GM12878 (cell line): ENCODE results near the gene SLAMF8. TPM values are rescaled to one million over a fixed set of nuclear protein-coding genes. Genes with fewer than 3 reads are reported as not detected.

Experiments used
- ATAC-seq: fragments of 200-7000 bp; cut with Tn5 transposase; 3 replicates; pipeline ENCODE4 v1.9.1; 2020; ENCODE audit warnings: mild to moderate bottlenecking, moderate library complexity
- BruUV-seq: library from RNA; stranded (reverse); fragments of 400-500 nt; replicated peaks from 2 replicates; lab custom pipeline; 2021; lab: Mats Ljungman, UMichigan
- CTCF ChIA-PET: fragments of 300-600 bp; sonication (Branson Sonifier 250); formaldehyde crosslinking; extraction: SDS; loops from one replicate; lab custom pipeline; 2021; ENCODE audit warnings: inconsistent platforms; lab: Yijun Ruan, JAX
- POLR2A ChIA-PET: fragments of 350-600 bp; formaldehyde crosslinking; extraction: SDS; loops from one replicate; lab custom pipeline; 2021; ENCODE audit warnings: inconsistent platforms; lab: Charles Lee
- RAD21 ChIA-PET: fragments of 300-600 bp; sonication (Branson Sonifier 250); formaldehyde crosslinking; loops from one replicate; lab custom pipeline; 2023; ENCODE audit warnings: antibody characterized with exemption; ENCODE audit not compliant: unreplicated experiment; lab: Charles Lee
- SMC1A ChIA-PET: fragments of 300-600 bp; sonication (Branson Sonifier 250); formaldehyde crosslinking; loops from one replicate; lab custom pipeline; 2023; ENCODE audit not compliant: unreplicated experiment, uncharacterized antibody; lab: Charles Lee
- DNase-seq: peaks from one replicate; pipeline ENCODE4 v3.0.0-alpha.2; 2011; ENCODE audit warnings: low read depth, low spot score
- FAIRE-seq: peaks from 3 replicates; lab custom pipeline; 2011; peaks lifted over from hg19 to GRCh38; lab: Jason Lieb, UNC
- H2AFZ ChIP-seq: 2 replicates; pipeline ENCODE4 v1.6.0; 2011; ENCODE audit warnings: low read depth, low read length, control low read depth; ENCODE audit not compliant: control insufficient read depth
- H3K27ac ChIP-seq: 2 replicates; pipeline ENCODE4 v1.5.1; 2011; ENCODE audit warnings: control low read depth; ENCODE audit not compliant: control insufficient read depth, insufficient read depth
- H3K27me3 ChIP-seq, 2 experiments: replicated peaks in 1 of 2; 2 replicates each; pipeline versions ENCODE4 v1.6.0 to v1.6.1; 2011; ENCODE audit warnings: low read length in 1 of 2; ENCODE audit not compliant: control insufficient read depth in 2 of 2, insufficient read depth in 2 of 2
- H3K36me3 ChIP-seq, 2 experiments: 2 replicates each; pipeline ENCODE4 v1.5.1; 2011; ENCODE audit warnings: low read length in 1 of 2; ENCODE audit not compliant: control insufficient read depth in 2 of 2, insufficient read depth in 2 of 2
- H3K4me1 ChIP-seq: 2 replicates; pipeline ENCODE4 v1.6.1; 2011; ENCODE audit warnings: mild to moderate bottlenecking, low read length, moderate library complexity, mixed read lengths; ENCODE audit not compliant: control insufficient read depth, insufficient read depth
- H3K4me2 ChIP-seq: 2 replicates; pipeline ENCODE4 v1.6.0; 2011; ENCODE audit warnings: control low read depth; ENCODE audit not compliant: control insufficient read depth, insufficient read depth
- H3K4me3 ChIP-seq: fragments of 200-600 bp; sonication (generic); 2 replicates; pipeline ENCODE4 v1.5.1; 2016
- H3K79me2 ChIP-seq: 2 replicates; pipeline ENCODE4 v1.6.0; 2011; ENCODE audit warnings: low read length; ENCODE audit not compliant: control insufficient read depth, insufficient read depth
- H3K9ac ChIP-seq: 2 replicates; pipeline ENCODE4 v1.8.0; 2011; ENCODE audit warnings: low read length, control low read depth, mixed read lengths; ENCODE audit not compliant: control insufficient read depth, insufficient read depth
- H3K9me3 ChIP-seq: replicated peaks from 3 replicates; pipeline ENCODE4 v1.5.1; 2011; ENCODE audit warnings: mild to moderate bottlenecking, low read length; ENCODE audit not compliant: control insufficient read depth, insufficient read depth
- H4K20me1 ChIP-seq: 2 replicates; pipeline ENCODE4 v1.6.0; 2011; ENCODE audit not compliant: control insufficient read depth, insufficient read depth
- CREM ChIP-seq: IDR thresholded peaks from 2 replicates; pipeline ENCODE4 v1.6.1; 2014; ENCODE audit warnings: antibody characterized with exemption, low read depth
- HDGF ChIP-seq: fragments of 450-650 bp; IDR thresholded peaks from 2 replicates; pipeline ENCODE4 v1.6.1; 2016; ENCODE audit warnings: antibody characterized with exemption
- LARP7 ChIP-seq: fragments of 450-650 bp; IDR thresholded peaks from 2 replicates; pipeline ENCODE4 v1.6.1; 2017; ENCODE audit warnings: mild to moderate bottlenecking
- TCF12 ChIP-seq: IDR thresholded peaks from 2 replicates; pipeline ENCODE4 v1.6.1; 2011; ENCODE audit warnings: low read depth, mild to moderate bottlenecking, low read length
- ZBED1 ChIP-seq: IDR thresholded peaks from 2 replicates; pipeline ENCODE4 v1.6.1; 2016; ENCODE audit warnings: borderline replicate concordance
- ZNF274 ChIP-seq: IDR thresholded peaks from one replicate; pipeline ENCODE4 v1.8.0; 2011; ENCODE audit not compliant: insufficient read length, insufficient read depth
- WGBS: methylation state at CpG from one replicate; pipeline ENCODE4 v1.1.6; 2016; ENCODE audit warnings: low lambda C conversion rate; ENCODE audit not compliant: insufficient replicate concordance, insufficient coverage; ENCODE audit errors: missing lambda C conversion rate; 5-methylcytosine and 5-hydroxymethylcytosine counted together
- in situ Hi-C: fragments of 300-500 bp; cut with MboI; formaldehyde crosslinking; loops from 9 replicates; pipeline ENCODE4 v1.14.3; 2018; ENCODE audit warnings: mixed read lengths
- intact Hi-C: fragments of 100-400 bp; cut with micrococcal nuclease; formaldehyde crosslinking; loops from one replicate; pipeline ENCODE4 v1.14.2; 2022; ENCODE audit not compliant: unreplicated experiment
- polyA plus RNA-seq, 11 experiments: library from polyadenylated mRNA; depleted of rRNA in 4 of 11; unstranded in 6 of 11; stranded (reverse) in 5 of 11; fragments of >200 nt; fragmentation: Nextera tagmentation in 4 of 11; fragmentation: Illumina TruSeq in 1 of 11; extraction: Ambion mirVana in 4 of 11; extraction: Trizol in 1 of 11; gene quantifications; 1 replicate in 1 of 11; 2 replicates in 10 of 11; pipeline versions ENCODE4 v1.2.1 to v1.2.3, GENCODE V29; 2011 to 2016; ENCODE audit warnings: inconsistent platforms in 2 of 11, missing spikeins in 2 of 11, low read depth in 1 of 11
- total RNA-seq, 4 experiments: library from RNA; depleted of rRNA in 3 of 4; stranded (reverse); fragments of >200 nt in 3 of 4; fragmentation: Illumina TruSeq in 1 of 4; extraction: Trizol in 1 of 4; gene quantifications; 2 replicates each; pipeline versions ENCODE4 v1.2.1 to v1.2.3, GENCODE V29; 2013 to 2021
- TF ChIP-seq, protein P1 (sequence below): IDR thresholded peaks from 2 replicates; pipeline ENCODE4 v1.6.1; 2012; ENCODE audit warnings: low read depth, low read length, improper control_type of control experiment
- TF ChIP-seq, protein P2 (sequence below): fragments of 150-350 bp; IDR thresholded peaks from 2 replicates; pipeline ENCODE4 v1.6.1; 2016; ENCODE audit warnings: low read depth, low read length
- TF ChIP-seq, protein P3 (sequence below): fragments of 450-650 bp; IDR thresholded peaks from 2 replicates; pipeline ENCODE4 v1.6.1; 2016; ENCODE audit warnings: mild to moderate bottlenecking

SLAMF8 gene
- total and polyA plus RNA-seq, 10 of the 15 experiments (the other 5 are each of a cell fraction or from before 2014, with no cell fraction given), result 0.04 to 0.69 (median 0.10) TPM; not detected in 3

DNA sequence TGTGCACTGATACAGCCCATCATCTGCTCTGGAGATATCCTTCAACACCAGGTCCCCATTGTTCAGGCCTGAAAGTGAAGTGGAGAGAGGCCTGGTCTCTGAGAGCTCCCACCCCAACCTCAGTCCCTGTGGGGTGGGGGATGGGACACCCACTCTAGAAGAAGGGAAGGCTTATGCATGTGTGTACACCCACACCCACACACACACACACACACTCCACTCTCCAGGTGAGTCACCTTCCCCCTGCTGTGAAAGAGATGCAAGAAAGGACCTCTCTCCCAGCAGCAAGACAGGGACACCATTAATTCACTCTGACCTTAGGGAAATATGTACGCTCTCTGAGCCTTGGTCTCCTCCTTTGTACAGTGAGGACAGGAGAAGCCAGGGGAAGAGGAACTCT lies 29.9 kb downstream of the SLAMF8 start:
- RAD21 ChIA-PET, result no interaction called here
- no peak for FAIRE-seq

DNA sequence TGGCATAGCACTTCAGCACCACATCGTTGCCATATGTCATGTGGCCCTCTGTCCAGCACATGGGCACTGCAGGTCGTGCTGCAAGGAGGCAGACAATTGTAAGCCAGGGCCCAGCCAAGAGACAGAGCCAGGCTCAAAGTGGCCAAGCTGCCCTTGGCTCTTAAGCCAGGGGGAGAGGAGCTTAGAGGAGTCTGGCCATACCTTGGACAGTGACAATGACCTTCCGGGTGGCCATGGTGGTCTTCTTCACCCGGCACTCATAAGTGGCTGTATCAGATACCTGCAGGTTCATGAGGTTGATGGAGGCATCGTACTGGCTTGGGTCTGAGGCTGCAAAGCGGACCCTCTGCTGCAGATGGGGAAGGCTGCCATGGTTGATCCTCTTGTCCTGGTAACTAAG lies 31.2 kb downstream of the SLAMF8 start:
- CTCF ChIA-PET, result interaction anchor here (0.6 kb wide), 1 partner anchor 49 kb away, joined by 4 read pairs; no protein-coding TSS in a partner anchor
- TF ChIP-seq, protein P1, sequence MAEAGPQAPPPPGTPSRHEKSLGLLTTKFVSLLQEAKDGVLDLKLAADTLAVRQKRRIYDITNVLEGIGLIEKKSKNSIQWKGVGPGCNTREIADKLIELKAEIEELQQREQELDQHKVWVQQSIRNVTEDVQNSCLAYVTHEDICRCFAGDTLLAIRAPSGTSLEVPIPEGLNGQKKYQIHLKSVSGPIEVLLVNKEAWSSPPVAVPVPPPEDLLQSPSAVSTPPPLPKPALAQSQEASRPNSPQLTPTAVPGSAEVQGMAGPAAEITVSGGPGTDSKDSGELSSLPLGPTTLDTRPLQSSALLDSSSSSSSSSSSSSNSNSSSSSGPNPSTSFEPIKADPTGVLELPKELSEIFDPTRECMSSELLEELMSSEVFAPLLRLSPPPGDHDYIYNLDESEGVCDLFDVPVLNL, result no peak
- no peak for TF ChIP-seq ZBED1
- TF ChIP-seq, protein P2, sequence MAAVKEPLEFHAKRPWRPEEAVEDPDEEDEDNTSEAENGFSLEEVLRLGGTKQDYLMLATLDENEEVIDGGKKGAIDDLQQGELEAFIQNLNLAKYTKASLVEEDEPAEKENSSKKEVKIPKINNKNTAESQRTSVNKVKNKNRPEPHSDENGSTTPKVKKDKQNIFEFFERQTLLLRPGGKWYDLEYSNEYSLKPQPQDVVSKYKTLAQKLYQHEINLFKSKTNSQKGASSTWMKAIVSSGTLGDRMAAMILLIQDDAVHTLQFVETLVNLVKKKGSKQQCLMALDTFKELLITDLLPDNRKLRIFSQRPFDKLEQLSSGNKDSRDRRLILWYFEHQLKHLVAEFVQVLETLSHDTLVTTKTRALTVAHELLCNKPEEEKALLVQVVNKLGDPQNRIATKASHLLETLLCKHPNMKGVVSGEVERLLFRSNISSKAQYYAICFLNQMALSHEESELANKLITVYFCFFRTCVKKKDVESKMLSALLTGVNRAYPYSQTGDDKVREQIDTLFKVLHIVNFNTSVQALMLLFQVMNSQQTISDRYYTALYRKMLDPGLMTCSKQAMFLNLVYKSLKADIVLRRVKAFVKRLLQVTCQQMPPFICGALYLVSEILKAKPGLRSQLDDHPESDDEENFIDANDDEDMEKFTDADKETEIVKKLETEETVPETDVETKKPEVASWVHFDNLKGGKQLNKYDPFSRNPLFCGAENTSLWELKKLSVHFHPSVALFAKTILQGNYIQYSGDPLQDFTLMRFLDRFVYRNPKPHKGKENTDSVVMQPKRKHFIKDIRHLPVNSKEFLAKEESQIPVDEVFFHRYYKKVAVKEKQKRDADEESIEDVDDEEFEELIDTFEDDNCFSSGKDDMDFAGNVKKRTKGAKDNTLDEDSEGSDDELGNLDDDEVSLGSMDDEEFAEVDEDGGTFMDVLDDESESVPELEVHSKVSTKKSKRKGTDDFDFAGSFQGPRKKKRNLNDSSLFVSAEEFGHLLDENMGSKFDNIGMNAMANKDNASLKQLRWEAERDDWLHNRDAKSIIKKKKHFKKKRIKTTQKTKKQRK, result no peak
- TF ChIP-seq LARP7, result no peak
- RAD21 ChIA-PET, result no interaction called here
- no peak overlapping the region for H3K27ac ChIP-seq
- WGBS, result 22% methylated on average over 6 of the region's 6 CpGs
- H3K4me2 ChIP-seq, result no peak overlapping the region
- no peak overlapping the region for H3K9ac ChIP-seq
- no peak overlapping the region for H2AFZ ChIP-seq
- POLR2A ChIA-PET, result no interaction called here
- H3K4me1 ChIP-seq, result no peaks in the 10 kb centered on the region
- no peaks in the 10 kb centered on the region for H3K9me3 ChIP-seq
- H3K27me3 ChIP-seq, result peaks cover 3 to 11% of the 10 kb centered on the region in 2 experiments
- intact Hi-C loops, result no loop called here
- in situ Hi-C loops, result no loop called here
- SMC1A ChIA-PET, result no interaction called here
- FAIRE-seq, result no peak
- H3K4me3 ChIP-seq, result no peak overlapping the region
- no TSS peak for BruUV-seq
- no peaks in the 10 kb centered on the region for H3K79me2 ChIP-seq
- ATAC-seq, result no peak
- no peak for DNase-seq
- no peaks in the 10 kb centered on the region for H3K36me3 ChIP-seq
- H4K20me1 ChIP-seq, result no peaks in the 10 kb centered on the region

More for the DNA sequence above, 29.9 kb downstream of the SLAMF8 start:
- CTCF ChIA-PET, result interaction anchor here (1.2 to 1.4 kb wide), 2 partner anchors 34 to 57 kb away, joined by 3 to 4 read pairs; no protein-coding TSS in a partner anchor
- ATAC-seq (no peak), DNase-seq (no peak)
- H3K27ac ChIP-seq, result no peak overlapping the region
- WGBS, result 86% methylated on average over 1 of the region's 1 CpG
- SMC1A ChIA-PET, result interaction anchor here (1.3 kb wide), 1 partner anchor 32 kb away, joined by 3 read pairs; no protein-coding TSS in a partner anchor
- H3K4me2 ChIP-seq, result no peak overlapping the region
- no peaks in the 10 kb centered on the region for H3K4me1 ChIP-seq
- no peaks in the 10 kb centered on the region for H3K79me2 ChIP-seq
- H4K20me1 ChIP-seq, result no peaks in the 10 kb centered on the region
- no peaks in the 10 kb centered on the region for H3K36me3 ChIP-seq
- no peak overlapping the region for H3K4me3 ChIP-seq
- no TSS peak for BruUV-seq
- no peaks in the 10 kb centered on the region for H3K9me3 ChIP-seq
- intact Hi-C loops, result no loop called here
- POLR2A ChIA-PET, result no interaction called here
- in situ Hi-C loops, result no loop called here
- H2AFZ ChIP-seq, result no peak overlapping the region
- H3K27me3 ChIP-seq, result peaks cover 1 to 7% of the 10 kb centered on the region in 2 experiments
- TF ChIP-seq TCF12, result no peak
- no peak for TF ChIP-seq CREM
- no peak for TF ChIP-seq HDGF
- no peak for TF ChIP-seq ZNF274
- TF ChIP-seq, protein P3, sequence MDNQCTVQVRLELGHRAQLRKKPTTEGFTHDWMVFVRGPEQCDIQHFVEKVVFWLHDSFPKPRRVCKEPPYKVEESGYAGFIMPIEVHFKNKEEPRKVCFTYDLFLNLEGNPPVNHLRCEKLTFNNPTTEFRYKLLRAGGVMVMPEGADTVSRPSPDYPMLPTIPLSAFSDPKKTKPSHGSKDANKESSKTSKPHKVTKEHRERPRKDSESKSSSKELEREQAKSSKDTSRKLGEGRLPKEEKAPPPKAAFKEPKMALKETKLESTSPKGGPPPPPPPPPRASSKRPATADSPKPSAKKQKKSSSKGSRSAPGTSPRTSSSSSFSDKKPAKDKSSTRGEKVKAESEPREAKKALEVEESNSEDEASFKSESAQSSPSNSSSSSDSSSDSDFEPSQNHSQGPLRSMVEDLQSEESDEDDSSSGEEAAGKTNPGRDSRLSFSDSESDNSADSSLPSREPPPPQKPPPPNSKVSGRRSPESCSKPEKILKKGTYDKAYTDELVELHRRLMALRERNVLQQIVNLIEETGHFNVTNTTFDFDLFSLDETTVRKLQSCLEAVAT, result no peak
- H3K9ac ChIP-seq, result no peak overlapping the region
